ENCODE measurements around the gene UST. TPM values are rescaled to one million over a fixed set of nuclear protein-coding genes. Genes with fewer than 3 reads are reported as not detected.

The UST gene
- total RNA-seq, 6 experiments from 2014 or later: 0.44 to 1.9 (median 0.91) TPM

- TF ChIP-seq POLR2A (IDR thresholded peaks at IDR 0.05): no peak
- TF ChIP-seq CTCF (IDR thresholded peaks at IDR 0.05): no peak
- Histone ChIP-seq H3K27ac (no peak overlapping the region), H3K4me1 (no peaks in the 10 kb centered on the region), H3K27me3 (no peaks in the 10 kb centered on the region), H3K9me3 (no peaks in the 10 kb centered on the region), H3K36me3 (no peaks in the 10 kb centered on the region), H3K4me3 (no peak overlapping the region)
- 69% methylated on average over 4 of the region's 4 CpGs for WGBS (ENCODE audit: insufficient coverage, low coverage, low lambda C conversion rate, missing lambda C conversion rate)
- intact Hi-C loops (cut with DNase I): no loop called here
- no peak for ATAC-seq
- no peak for DNase-seq
Observed at GRCh38 chr6:148932731-148933130, 185.9 kb downstream of the UST start.

GRCh38 chr6:148934539-148934938 lies 187.7 kb downstream of the UST start:
- no peak overlapping the region for H3K27ac ChIP-seq
- no peaks in the 10 kb centered on the region for H3K36me3 ChIP-seq
- intact Hi-C loops (cut with DNase I): no loop called here
- no peaks in the 10 kb centered on the region for H3K27me3 ChIP-seq
- ATAC-seq: peak in 1 of 4 donors; percentile 28
- no peak for DNase-seq
- no peak for TF ChIP-seq POLR2A (IDR thresholded peaks at IDR 0.05)
- TF ChIP-seq CTCF (IDR thresholded peaks at IDR 0.05): no peak
- no peaks in the 10 kb centered on the region for H3K4me1 ChIP-seq
- no peaks in the 10 kb centered on the region for H3K9me3 ChIP-seq
- WGBS (ENCODE audit: insufficient coverage, low coverage, low lambda C conversion rate, missing lambda C conversion rate): 41% methylated on average over 4 of the region's 4 CpGs
- no peak overlapping the region for H3K4me3 ChIP-seq

DNA sequence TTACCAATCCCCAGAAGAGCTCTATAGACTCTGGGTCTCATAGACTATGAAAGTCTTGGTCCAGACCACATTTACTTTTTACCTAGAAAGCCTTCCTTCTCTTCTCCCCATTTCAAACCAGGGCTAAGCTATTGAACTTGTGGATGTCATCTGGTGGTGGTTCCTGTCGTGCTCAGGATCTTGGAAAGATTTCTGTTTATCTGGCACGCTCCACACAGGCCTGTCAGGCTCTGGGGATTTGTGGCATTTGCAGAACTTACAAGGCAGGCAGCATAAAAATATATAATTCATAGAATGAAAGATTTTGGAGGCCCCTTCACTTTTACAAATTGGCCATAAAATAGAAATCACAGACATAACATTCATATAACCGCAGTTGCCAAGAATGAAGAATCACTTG lies 188.1 kb downstream of the UST start:
- DNase-seq: no peak
- 69% methylated on average over 3 of the region's 3 CpGs for WGBS (ENCODE audit: insufficient coverage, low coverage, low lambda C conversion rate, missing lambda C conversion rate)
- H3K27ac ChIP-seq: no peak overlapping the region
- intact Hi-C loops (cut with DNase I): no loop called here
- H3K27me3 ChIP-seq: no peaks in the 10 kb centered on the region
- no peak for ATAC-seq
- H3K36me3 ChIP-seq: no peaks in the 10 kb centered on the region
- no peaks in the 10 kb centered on the region for H3K9me3 ChIP-seq
- no peak for TF ChIP-seq POLR2A (IDR thresholded peaks at IDR 0.05)
- TF ChIP-seq CTCF (IDR thresholded peaks at IDR 0.05): no peak
- H3K4me3 ChIP-seq: no peak overlapping the region
- no peaks in the 10 kb centered on the region for H3K4me1 ChIP-seq

GRCh38 chr6:148935705-148936435 lies 189.0 kb downstream of the UST start:
- WGBS (ENCODE audit: insufficient coverage, low coverage, low lambda C conversion rate, missing lambda C conversion rate): 55% methylated on average over 5 of the region's 7 CpGs
- no peak overlapping the region for H3K4me3 ChIP-seq
- no peaks in the 10 kb centered on the region for H3K27me3 ChIP-seq
- DNase-seq: no peak
- intact Hi-C loops (cut with DNase I): no loop called here
- no peaks in the 10 kb centered on the region for H3K36me3 ChIP-seq
- no peak for ATAC-seq
- H3K27ac ChIP-seq: no peak overlapping the region
- H3K4me1 ChIP-seq: no peaks in the 10 kb centered on the region
- TF ChIP-seq CTCF (IDR thresholded peaks at IDR 0.05) (no peak), POLR2A (IDR thresholded peaks at IDR 0.05) (no peak)
- no peaks in the 10 kb centered on the region for H3K9me3 ChIP-seq

All from right lobe of liver (tissue), 6 donors.